GM12872 (cell line): Measurements from ENCODE around the gene MOB1B.

Experiments used
- CTCF ChIP-seq: IDR thresholded peaks from 3 replicates; pipeline ENCODE4 v1.5.1; 2011; ENCODE audit warnings: low read depth, mild to moderate bottlenecking, low read length, moderate library complexity; ENCODE audit not compliant: insufficient read depth

Gene MOB1B

GRCh38 chr4:70991596-70991995 is 89.4 kb downstream of the MOB1B start:
- TF ChIP-seq CTCF, result no peak

GRCh38 chr4:70992391-70992881 is 90.3 kb downstream of the MOB1B start:
- no peak for TF ChIP-seq CTCF

- no peak for TF ChIP-seq CTCF
These were observed 91.3 kb downstream of the MOB1B start, which contains the start of gene DCK for GRCh38 chr4:70993181-70994068. Gene DCK (plus strand): TSS chr4:70993649. CDS start chr4:70993836, 187 bp downstream.

- TF ChIP-seq CTCF, result no peak
These were observed 91.8 kb downstream of the MOB1B start for GRCh38 chr4:70994069-70994366.

GRCh38 chr4:70994387-70995099 is 92.4 kb downstream of the MOB1B start:
- no peak for TF ChIP-seq CTCF

GRCh38 chr4:70996018-70996360 is 93.8 kb downstream of the MOB1B start:
- no peak for TF ChIP-seq CTCF

DNA sequence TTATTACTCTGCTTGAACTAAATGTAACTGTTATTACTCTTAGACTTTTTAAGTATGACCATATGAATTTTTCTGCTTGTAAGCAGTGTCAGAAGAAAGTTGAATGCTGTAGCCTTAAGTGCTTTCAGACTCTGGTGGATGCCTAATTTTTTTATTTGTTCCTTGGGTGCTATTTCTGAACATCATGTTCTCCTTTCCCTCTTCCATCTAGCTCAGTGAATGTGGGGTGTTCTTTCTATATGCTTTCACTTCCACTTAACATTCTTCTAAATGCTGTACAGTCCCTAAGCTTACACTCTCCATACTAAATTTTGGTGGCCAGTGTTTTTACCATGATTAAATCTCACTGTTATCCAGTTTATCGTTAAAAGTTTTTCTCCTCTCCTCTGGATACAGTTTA is 94.9 kb downstream of the MOB1B start:
- no peak for TF ChIP-seq CTCF
